ENCODE data around the gene DNAJC5. TPM values are rescaled to one million over a fixed set of nuclear protein-coding genes. Genes with fewer than 3 reads are reported as not detected.

Gene DNAJC5
- total and polyA plus RNA-seq, 2 donors (not counting 3 experiments of a cell fraction or from before 2014, with no cell fraction given) = 44.7 to 60.3 TPM

GRCh38 chr20:63961664-63962425, 66.9 kb downstream of the DNAJC5 start:
- Histone ChIP-seq H3K9me3 (replicated peaks; ENCODE audit: control insufficient read depth, insufficient read depth, low read length) (no peaks in the 10 kb centered on the region), H3K4me2 (ENCODE audit: insufficient read depth, low read length) (no peak overlapping the region), H3K79me2 (ENCODE audit: control insufficient read depth, insufficient read depth, low read length) (no peaks in the 10 kb centered on the region), H3K4me1 (ENCODE audit: control insufficient read depth, extremely low read depth, insufficient read depth, low read length) (peaks cover 6% of the 10 kb centered on the region), H3K9me1 (replicated peaks; ENCODE audit: control insufficient read depth, extremely low read depth, insufficient read depth, low read length) (no peaks in the 10 kb centered on the region), H3K27ac (ENCODE audit: insufficient read depth, low read depth, low read length) (no peak overlapping the region), H3K4me3 (replicated peaks in 1 of 3; ENCODE audit: insufficient read depth in 1 of 3, low read depth in 1 of 3, low read length in 3 of 3) (no peak overlapping the region), H3K36me3 (ENCODE audit: control insufficient read depth in 2 of 2, extremely low read depth in 1 of 2, insufficient read depth in 2 of 2, low read length in 2 of 2) (peaks cover 12 to 46% of the 10 kb centered on the region in 2 experiments), H3K9ac (replicated peaks; ENCODE audit: extremely low read depth, insufficient read depth, low read length) (no peak overlapping the region), H3K27me3 (ENCODE audit: control insufficient read depth in 2 of 2, insufficient read depth in 2 of 2, low read length in 2 of 2) (no peaks in the 10 kb centered on the region), H2AFZ (ENCODE audit: low read depth, low read length) (no peak overlapping the region), H4K20me1 (replicated peaks; ENCODE audit: control insufficient read depth, extremely low read depth, insufficient read depth, low read length) (no peaks in the 10 kb centered on the region)
- ChIA-PET CTCF (interaction anchor here (1.0 kb wide), 1 partner anchor 12 kb away, joined by 5 read pairs; no protein-coding TSS in a partner anchor), POLR2A (no interaction called here)
- no TSS peak for BruUV-seq (replicated peaks)
- dilution Hi-C loops (cut with MboI; ENCODE audit: extremely low pct_ligation_motif_present, low sequenced_read_pairs) = no loop called here
- intact Hi-C loops (cut with micrococcal nuclease) = no loop called here
- TF ChIP-seq JUN (IDR thresholded peaks at IDR 0.05; ENCODE audit: borderline replicate concordance, insufficient read depth, insufficient read length, low read depth) = no peak
- no peak for TF ChIP-seq POLR2AphosphoS5 (IDR thresholded peaks at IDR 0.05; ENCODE audit: insufficient read depth, low read depth, low read length)
- TF ChIP-seq EZH2 (IDR thresholded peaks at IDR 0.05; ENCODE audit: borderline replicate concordance, low read depth, low read length, severe bottlenecking) = no peak
- no peak for DNase-seq (ENCODE audit: low read depth, low spot score)
- FAIRE-seq = no peak

GRCh38 chr20:63962426-63963347, 67.8 kb downstream of the DNAJC5 start:
- no peak for FAIRE-seq
- Histone ChIP-seq H3K9me3 (replicated peaks; ENCODE audit: control insufficient read depth, insufficient read depth, low read length) (no peaks in the 10 kb centered on the region), H4K20me1 (replicated peaks; ENCODE audit: control insufficient read depth, extremely low read depth, insufficient read depth, low read length) (no peaks in the 10 kb centered on the region), H3K27me3 (ENCODE audit: control insufficient read depth in 2 of 2, insufficient read depth in 2 of 2, low read length in 2 of 2) (no peaks in the 10 kb centered on the region), H3K4me3 (replicated peaks in 1 of 3; ENCODE audit: insufficient read depth in 1 of 3, low read depth in 1 of 3, low read length in 3 of 3) (no peak overlapping the region), H3K9ac (replicated peaks; ENCODE audit: extremely low read depth, insufficient read depth, low read length) (no peak overlapping the region), H3K4me1 (ENCODE audit: control insufficient read depth, extremely low read depth, insufficient read depth, low read length) (no peaks in the 10 kb centered on the region), H2AFZ (ENCODE audit: low read depth, low read length) (no peak overlapping the region), H3K79me2 (ENCODE audit: control insufficient read depth, insufficient read depth, low read length) (no peaks in the 10 kb centered on the region), H3K27ac (ENCODE audit: insufficient read depth, low read depth, low read length) (no peak overlapping the region), H3K4me2 (ENCODE audit: insufficient read depth, low read length) (no peak overlapping the region), H3K36me3 (ENCODE audit: control insufficient read depth in 2 of 2, extremely low read depth in 1 of 2, insufficient read depth in 2 of 2, low read length in 2 of 2) (peaks cover 12 to 54% of the 10 kb centered on the region in 2 experiments), H3K9me1 (replicated peaks; ENCODE audit: control insufficient read depth, extremely low read depth, insufficient read depth, low read length) (no peaks in the 10 kb centered on the region)
- ChIA-PET CTCF (interaction anchor here (0.6 to 1.0 kb wide), 2 partner anchors 11 to 17 kb away, joined by 3 to 5 read pairs; partner anchors contain the start of gene SAMD10), POLR2A (no interaction called here)
- TF ChIP-seq MYC (IDR thresholded peaks at IDR 0.05; ENCODE audit: low read depth, low read length) = no peak
- TF ChIP-seq EZH2 (IDR thresholded peaks at IDR 0.05; ENCODE audit: borderline replicate concordance, low read depth, low read length, severe bottlenecking) = no peak
- no peak for TF ChIP-seq CTCF (IDR thresholded peaks at IDR 0.05; ENCODE audit: extremely low read depth in 1 of 2, insufficient read depth in 1 of 2, low read depth in 1 of 2, low read length in 2 of 2)
- no peak for TF ChIP-seq POLR2A (IDR thresholded peaks at IDR 0.05; ENCODE audit: low read depth, low read length)
- TF ChIP-seq FOS (IDR thresholded peaks at IDR 0.05; ENCODE audit: borderline replicate concordance, insufficient read depth, low read length) = no peak
- TF ChIP-seq GATA2 (IDR thresholded peaks at IDR 0.05; ENCODE audit: insufficient read depth, insufficient read length, low read depth, low read length) = no peak
- no peak for TF ChIP-seq POLR2AphosphoS5 (IDR thresholded peaks at IDR 0.05; ENCODE audit: insufficient read depth, low read depth, low read length)
- no peak for TF ChIP-seq JUN (IDR thresholded peaks at IDR 0.05; ENCODE audit: borderline replicate concordance, insufficient read depth, insufficient read length, low read depth)
- TF ChIP-seq MAX (IDR thresholded peaks at IDR 0.05; ENCODE audit: insufficient read depth, insufficient read length) = no peak
- no TSS peak for BruUV-seq (replicated peaks)
- DNase-seq (ENCODE audit: low read depth, low spot score) = no peak
- dilution Hi-C loops (cut with MboI; ENCODE audit: extremely low pct_ligation_motif_present, low sequenced_read_pairs) = no loop called here
- intact Hi-C loops (cut with micrococcal nuclease) = no loop called here
